Measurements from ENCODE around the gene UNC50.

DNA sequence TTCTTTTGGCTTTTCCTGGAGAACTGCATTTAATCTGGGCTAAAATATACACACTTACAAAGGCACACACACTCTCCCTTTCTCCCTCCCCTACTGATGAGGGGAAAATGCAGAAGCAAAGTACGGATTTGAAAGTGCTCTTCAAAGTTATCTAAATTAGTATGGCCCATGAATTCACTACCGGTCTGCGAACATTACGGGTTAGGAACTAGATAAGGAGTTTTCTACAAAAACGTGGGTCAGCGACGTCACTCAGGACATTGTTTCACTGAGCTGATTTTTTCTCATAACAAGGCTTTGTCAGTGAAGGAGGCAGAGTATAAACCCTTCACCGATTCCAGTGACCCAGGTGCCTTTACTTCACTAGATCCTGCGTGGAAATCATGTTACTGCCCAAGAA lies 47.4 kb upstream of the UNC50 start:
- TF ChIP-seq, protein P1, sequence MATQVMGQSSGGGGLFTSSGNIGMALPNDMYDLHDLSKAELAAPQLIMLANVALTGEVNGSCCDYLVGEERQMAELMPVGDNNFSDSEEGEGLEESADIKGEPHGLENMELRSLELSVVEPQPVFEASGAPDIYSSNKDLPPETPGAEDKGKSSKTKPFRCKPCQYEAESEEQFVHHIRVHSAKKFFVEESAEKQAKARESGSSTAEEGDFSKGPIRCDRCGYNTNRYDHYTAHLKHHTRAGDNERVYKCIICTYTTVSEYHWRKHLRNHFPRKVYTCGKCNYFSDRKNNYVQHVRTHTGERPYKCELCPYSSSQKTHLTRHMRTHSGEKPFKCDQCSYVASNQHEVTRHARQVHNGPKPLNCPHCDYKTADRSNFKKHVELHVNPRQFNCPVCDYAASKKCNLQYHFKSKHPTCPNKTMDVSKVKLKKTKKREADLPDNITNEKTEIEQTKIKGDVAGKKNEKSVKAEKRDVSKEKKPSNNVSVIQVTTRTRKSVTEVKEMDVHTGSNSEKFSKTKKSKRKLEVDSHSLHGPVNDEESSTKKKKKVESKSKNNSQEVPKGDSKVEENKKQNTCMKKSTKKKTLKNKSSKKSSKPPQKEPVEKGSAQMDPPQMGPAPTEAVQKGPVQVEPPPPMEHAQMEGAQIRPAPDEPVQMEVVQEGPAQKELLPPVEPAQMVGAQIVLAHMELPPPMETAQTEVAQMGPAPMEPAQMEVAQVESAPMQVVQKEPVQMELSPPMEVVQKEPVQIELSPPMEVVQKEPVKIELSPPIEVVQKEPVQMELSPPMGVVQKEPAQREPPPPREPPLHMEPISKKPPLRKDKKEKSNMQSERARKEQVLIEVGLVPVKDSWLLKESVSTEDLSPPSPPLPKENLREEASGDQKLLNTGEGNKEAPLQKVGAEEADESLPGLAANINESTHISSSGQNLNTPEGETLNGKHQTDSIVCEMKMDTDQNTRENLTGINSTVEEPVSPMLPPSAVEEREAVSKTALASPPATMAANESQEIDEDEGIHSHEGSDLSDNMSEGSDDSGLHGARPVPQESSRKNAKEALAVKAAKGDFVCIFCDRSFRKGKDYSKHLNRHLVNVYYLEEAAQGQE (IDR thresholded peaks at IDR 0.05; ENCODE audit: insufficient read depth in 1 of 2, low read depth in 2 of 2, low read length in 2 of 2): no peak
- no peak for TF ChIP-seq FOXP2 (optimal IDR thresholded peaks at IDR 0.05; ENCODE audit: borderline replicate concordance, extremely low read depth, extremely low read length, insufficient read depth)
- TF ChIP-seq TAF1 (IDR thresholded peaks at IDR 0.05; ENCODE audit: borderline replicate concordance, insufficient read depth, low read length): no peak
- TF ChIP-seq SIN3A (IDR thresholded peaks at IDR 0.05; ENCODE audit: borderline replicate concordance, insufficient read depth, low read length): no peak
- no peak for TF ChIP-seq POLR2AphosphoS5 (IDR thresholded peaks at IDR 0.05; ENCODE audit: low read depth, low read length)
